Omental fat pad (tissue), 4 donors: ENCODE measurements around the gene GJD4. TPM values are rescaled to one million over a fixed set of nuclear protein-coding genes. Genes with fewer than 3 reads are reported as not detected.

ENCODE experiments used
- ATAC-seq: fragments of 150-250 bp; one replicate; pipeline ENCODE4 v1.9.1; 2016; ENCODE audit warnings: mild to moderate bottlenecking, moderate library complexity; ENCODE audit not compliant: low FRiP score
- DNase-seq: peaks from one replicate; pipeline ENCODE4 v3.0.0-alpha.2; 2019; ENCODE audit warnings: low spot score
- total RNA-seq, 4 donors: library from RNA; depleted of rRNA; stranded (reverse); fragments of >200 nt; gene quantifications; one replicate each; pipeline ENCODE4 v1.1.0, GENCODE V29; 2016
- TF ChIP-seq, protein P1 (sequence below), 3 donors: fragments of 450-650 bp; IDR thresholded peaks; one replicate each; pipeline ENCODE4 v1.5.1; 2016 to 2017; ENCODE audit warnings: antibody characterized with exemption in 3 of 3, mild to moderate bottlenecking in 3 of 3, moderate library complexity in 2 of 3

Gene GJD4
- total RNA-seq, 4 donors from 2014 or later = not detected

GRCh38 chr10:35643151-35644049, 38.3 kb downstream of the GJD4 start:
- TF ChIP-seq, protein P1, sequence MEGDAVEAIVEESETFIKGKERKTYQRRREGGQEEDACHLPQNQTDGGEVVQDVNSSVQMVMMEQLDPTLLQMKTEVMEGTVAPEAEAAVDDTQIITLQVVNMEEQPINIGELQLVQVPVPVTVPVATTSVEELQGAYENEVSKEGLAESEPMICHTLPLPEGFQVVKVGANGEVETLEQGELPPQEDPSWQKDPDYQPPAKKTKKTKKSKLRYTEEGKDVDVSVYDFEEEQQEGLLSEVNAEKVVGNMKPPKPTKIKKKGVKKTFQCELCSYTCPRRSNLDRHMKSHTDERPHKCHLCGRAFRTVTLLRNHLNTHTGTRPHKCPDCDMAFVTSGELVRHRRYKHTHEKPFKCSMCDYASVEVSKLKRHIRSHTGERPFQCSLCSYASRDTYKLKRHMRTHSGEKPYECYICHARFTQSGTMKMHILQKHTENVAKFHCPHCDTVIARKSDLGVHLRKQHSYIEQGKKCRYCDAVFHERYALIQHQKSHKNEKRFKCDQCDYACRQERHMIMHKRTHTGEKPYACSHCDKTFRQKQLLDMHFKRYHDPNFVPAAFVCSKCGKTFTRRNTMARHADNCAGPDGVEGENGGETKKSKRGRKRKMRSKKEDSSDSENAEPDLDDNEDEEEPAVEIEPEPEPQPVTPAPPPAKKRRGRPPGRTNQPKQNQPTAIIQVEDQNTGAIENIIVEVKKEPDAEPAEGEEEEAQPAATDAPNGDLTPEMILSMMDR (IDR thresholded peaks at IDR 0.05) = no peak
- DNase-seq (no peak), ATAC-seq (peak; percentile 34)

- TF ChIP-seq, protein P1 (IDR thresholded peaks at IDR 0.05) = no peak
- DNase-seq (no peak), ATAC-seq (no peak)
Observed at GRCh38 chr10:35644050-35644950, 39.2 kb downstream of the GJD4 start.

DNA sequence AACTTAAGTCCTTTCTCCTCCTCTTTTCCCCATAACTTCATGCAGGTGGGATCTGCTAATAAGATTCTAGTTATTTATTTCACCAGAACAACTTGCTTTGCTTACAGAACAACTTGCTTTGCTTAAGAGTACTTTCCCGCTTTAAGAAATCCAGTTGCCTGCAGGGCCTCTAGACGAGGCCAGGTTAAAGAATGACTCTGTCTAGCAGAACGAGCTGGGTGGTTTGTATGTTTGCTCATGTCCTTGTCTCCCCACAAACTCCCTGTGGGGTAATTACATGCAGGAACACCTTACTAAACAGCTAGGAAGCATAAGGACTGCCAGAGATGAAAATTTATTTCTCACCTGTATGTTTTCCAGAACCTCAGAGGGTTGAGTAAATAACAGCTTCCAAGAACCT, 45.8 kb downstream of the GJD4 start:
- no peak for DNase-seq
- no peak for ATAC-seq
- TF ChIP-seq, protein P1 (IDR thresholded peaks at IDR 0.05) = no peak

- TF ChIP-seq, protein P1 (IDR thresholded peaks at IDR 0.05) = no peak
- DNase-seq (no peak), ATAC-seq (no peak)
Observed at GRCh38 chr10:35652824-35653223, 47.7 kb downstream of the GJD4 start.

DNA sequence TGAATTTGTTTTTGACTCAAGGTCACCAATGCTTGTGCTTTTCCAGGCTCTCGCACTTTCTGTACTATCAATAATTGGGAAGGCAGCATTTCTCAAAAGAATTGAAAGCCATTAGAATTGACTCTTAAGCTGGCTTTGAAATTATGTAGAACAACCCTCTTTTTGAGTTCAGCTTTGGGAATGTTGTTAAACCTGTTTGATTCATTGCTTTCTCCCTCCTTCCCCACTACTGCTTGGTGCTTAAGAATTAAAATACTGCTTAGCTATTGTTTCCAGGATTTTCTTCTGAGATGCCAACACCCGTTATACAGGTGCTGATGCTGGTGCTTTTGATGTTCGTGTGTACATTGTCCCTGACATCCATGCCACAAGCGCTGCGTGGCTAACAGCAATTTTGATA, 52.5 kb downstream of the GJD4 start:
- DNase-seq (no peak), ATAC-seq (no peak)
- TF ChIP-seq, protein P1 (IDR thresholded peaks at IDR 0.05) = no peak

Other genes starting within 250 kb of the GJD4 start
- gene FZD8, start 37.0 kb downstream of the GJD4 start, total RNA-seq = 1 to 10 TPM; 3.8 to 7.1 (median 5.1) TPM